HG02588 (cell line): ENCODE data around the gene PNPLA1.

Experiments used
- ATAC-seq: cut with Tn5 transposase; IDR thresholded peaks from one replicate; pipeline ENCODE4 v1.9.1; 2021; ENCODE audit warnings: mild to moderate bottlenecking, moderate library complexity; ENCODE audit not compliant: unreplicated experiment

PNPLA1 gene

GRCh38 chr6:36284359-36284758 lies 14.5 kb downstream of the PNPLA1 start:
- ATAC-seq = no peak

DNA sequence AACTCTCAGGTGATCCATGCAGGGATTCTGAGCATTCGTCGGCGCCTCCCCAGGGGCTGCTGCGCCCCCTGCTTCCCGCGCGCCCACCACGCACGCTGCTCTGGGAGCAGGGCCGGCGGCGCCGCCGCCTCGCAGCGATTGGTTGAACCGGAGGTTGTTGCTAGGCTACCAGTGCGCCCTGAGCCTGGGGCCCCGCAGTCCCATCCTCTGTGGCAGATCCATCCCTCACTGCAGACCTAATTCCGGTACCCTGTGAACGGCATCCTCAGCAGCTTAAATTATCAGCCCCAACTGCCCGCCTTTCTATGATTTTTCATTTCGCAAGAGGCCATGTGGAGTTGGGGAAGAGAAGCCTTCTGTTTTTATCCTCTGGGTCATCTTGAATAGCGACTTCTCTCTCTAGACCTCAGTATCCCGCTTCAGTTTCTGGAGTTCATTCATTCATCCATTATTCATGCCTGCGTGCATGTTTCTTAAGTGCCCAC lies 15.4 kb downstream of the PNPLA1 start:
- ATAC-seq = no peak

- ATAC-seq = no peak
These were observed 15.9 kb downstream of the PNPLA1 start for GRCh38 chr6:36285797-36286196.

DNA sequence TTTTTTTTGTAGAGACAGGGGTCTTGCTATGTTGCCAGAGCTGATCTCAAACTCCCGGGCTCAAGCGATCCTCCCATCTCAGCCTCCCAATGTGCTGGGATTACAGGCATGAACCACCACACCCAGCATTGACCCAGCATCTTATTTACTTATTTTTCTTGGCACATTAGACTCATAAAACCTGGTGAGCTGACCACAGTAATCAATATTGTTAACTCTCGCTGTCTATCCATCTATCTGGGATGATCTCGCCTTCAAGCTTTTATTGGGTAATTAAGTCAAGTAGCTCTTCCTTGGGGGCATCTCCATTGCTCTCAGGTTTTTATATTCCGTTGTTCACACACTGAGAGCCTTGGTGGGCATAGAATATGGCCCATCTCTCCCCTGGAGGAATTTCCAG lies 17.0 kb downstream of the PNPLA1 start:
- no peak for ATAC-seq

DNA sequence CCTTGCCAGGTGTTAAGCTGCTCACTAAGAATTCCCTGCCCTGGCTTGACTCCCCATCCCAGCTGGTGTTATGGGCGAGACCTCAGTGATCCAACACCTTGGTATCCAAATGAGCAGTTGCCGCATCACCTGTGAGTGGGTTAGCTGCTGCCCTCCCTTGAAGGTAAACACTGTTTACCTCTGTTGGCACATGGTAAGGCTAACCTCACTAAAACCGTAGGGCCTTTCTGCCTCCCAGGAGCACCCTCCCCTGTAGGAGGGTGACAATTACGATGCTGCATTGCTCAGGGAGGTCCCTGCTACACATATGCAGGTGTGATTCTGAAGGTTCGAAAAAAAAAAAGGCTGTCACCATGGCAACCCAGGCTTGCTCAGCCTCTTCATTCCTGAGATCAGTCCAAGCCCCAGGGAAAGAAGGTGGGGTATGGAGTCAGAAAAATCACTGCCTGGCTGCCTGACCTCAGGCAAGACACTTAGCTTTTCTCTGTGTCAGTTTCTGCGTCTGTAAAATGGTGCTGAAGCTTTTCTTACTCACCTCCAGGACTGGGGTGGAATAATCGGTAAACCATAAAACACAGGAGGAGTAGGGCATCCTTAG lies 19.5 kb downstream of the PNPLA1 start:
- no peak for ATAC-seq

- no peak for ATAC-seq
These were observed 21.1 kb downstream of the PNPLA1 start for GRCh38 chr6:36290668-36291620.

GRCh38 chr6:36292170-36292569 lies 22.3 kb downstream of the PNPLA1 start:
- ATAC-seq = no peak

- ATAC-seq = no peak
These were observed 26.4 kb downstream of the PNPLA1 start for GRCh38 chr6:36296240-36296639.

DNA sequence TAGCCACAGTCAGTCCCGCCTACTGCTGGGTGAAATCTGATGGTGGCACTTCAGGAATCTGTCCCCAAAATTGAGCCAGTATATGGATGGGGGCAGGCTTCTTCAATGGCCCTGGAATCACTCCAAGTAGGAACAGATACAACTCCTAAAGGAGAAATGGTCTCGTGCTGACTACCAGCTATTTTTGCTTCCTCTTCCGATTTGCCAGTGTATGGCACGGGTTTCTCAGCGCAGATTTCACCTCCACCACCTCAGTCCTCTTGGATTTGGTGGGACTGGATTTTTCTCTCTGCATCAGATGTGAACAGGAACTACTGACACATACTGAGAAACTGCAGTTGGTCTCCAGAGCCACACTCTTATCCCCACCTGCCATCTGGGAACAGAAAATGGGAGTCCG lies 27.2 kb downstream of the PNPLA1 start:
- no peak for ATAC-seq

DNA sequence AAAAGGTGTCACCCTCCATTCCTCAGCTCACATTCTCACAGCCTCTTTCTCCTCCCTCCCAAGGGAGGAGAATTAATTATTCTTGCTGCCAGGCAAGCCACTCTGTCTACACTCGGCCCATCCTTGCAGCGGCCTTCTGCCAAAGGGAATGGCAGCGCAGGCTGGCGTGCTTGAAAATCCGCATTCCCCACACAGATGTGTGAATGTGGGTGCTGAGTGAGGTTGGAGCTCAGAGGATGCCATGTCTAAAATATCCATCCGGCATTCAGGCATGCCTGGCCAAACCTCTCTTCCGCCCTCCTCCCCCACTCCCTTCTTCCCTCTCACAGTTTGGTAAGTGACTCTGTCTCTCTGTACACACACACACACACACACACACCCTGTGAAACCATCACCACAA lies 27.7 kb downstream of the PNPLA1 start:
- ATAC-seq = no peak

- ATAC-seq = no peak
These were observed 28.2 kb downstream of the PNPLA1 start for GRCh38 chr6:36298027-36298426.

DNA sequence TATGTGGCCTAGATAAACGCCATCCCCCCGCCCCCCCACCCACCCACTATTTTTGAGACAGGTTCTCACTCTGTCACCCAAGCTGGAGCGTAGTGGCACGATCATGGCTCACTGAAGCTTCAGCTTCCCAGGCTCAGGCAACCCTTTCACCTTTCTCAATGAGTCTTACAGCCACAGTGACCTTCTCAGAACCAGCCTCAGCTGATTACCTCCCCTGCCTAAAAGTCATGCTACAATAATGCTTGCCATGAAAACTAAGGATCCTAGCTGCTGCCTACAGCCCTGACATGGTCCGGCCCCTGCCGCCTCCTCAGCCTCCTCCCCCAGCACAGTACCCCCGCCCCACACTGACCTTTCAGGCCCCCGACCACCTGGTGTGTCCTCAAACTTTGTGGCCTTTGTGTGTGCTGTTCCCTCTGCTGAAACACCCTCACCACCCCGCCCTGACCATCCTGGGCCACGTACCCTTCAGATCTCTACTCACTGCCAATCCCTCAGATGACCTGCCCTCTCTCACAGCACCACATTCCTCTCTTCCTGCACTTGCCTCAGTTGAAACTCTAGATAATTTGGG lies 31.3 kb downstream of the PNPLA1 start:
- ATAC-seq = no peak

- ATAC-seq = no peak
These were observed 31.9 kb downstream of the PNPLA1 start for GRCh38 chr6:36301781-36302180.

DNA sequence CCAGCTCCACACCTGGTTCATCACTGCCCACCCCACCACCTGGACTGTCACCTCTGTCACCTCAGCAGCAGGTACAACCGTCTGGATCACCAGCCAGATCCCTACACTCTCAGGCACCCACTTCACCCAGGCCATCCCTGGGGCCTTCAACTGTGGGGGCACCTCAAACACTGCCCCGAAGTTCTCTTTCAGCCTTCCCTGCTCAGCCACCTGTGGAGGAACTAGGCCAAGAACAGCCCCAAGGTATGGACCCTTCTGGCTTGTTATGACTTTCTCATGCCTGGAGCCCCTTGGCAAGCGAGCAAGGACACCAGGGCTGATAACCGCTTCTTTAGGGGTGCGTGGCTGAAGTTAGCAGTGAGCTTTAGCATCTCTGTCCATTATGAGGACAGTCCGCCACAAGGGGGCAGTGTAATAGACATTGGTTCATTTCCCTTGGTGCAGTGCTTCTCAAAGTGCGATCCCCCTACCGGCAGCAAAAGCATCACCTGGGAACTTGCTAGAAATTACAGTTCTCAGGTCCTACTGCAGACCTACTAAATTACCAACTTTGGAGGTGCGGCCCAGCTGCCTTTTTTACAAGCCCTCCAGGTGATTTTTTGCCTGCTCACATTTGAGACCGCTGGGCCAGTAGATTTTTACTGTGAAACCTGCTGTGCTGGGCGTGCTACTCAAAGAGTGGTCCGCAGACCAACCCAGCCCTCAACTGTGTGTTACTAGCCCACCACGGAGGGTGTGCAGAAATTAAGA lies 32.5 kb downstream of the PNPLA1 start:
- ATAC-seq = peak; percentile 73

- ATAC-seq = no peak
These were observed 36.0 kb downstream of the PNPLA1 start for GRCh38 chr6:36305885-36306284.

- ATAC-seq = no peak
These were observed 36.5 kb downstream of the PNPLA1 start for GRCh38 chr6:36306375-36306774.

DNA sequence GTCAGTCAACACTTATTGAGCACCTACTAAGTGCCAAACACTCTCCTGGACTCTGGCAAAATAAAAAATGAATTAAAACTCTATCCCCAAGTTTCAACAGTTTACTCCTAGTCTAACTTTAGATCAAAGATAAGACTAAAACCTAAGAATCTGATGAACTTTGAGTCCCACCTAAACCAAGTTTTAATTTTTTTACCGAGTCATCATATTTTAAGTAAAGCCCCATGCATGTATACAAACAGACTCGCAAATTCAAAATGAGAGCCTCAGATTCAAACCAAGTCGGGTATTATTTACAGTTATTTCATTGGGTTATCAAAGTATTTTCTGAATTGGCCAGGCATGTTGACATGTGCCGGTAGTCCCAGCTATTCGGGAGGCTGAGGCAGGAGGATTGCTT lies 38.7 kb downstream of the PNPLA1 start:
- no peak for ATAC-seq

DNA sequence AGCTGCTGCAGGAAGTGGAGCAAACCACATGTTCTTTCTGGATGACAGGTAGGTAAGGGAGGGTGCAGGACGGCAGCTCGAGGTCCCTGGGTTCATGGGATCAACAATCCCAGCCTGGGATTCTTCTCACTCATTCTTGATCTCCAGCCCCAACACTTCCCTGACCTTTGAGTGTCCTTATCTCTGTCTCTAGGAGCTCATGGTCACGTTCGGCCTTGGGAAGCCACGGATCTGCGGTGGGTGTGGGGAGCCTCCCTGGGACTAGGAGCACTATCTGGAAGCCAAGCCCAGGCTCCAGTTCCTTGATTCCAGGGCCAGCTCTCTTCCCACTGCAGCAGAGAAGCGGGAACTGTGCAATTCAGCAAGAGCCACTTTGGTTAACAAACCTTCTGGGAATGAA lies 39.3 kb downstream of the PNPLA1 start:
- ATAC-seq = no peak

GRCh38 chr6:36309900-36310299 lies 40.0 kb downstream of the PNPLA1 start:
- ATAC-seq = no peak

GRCh38 chr6:36312854-36313648 lies 43.2 kb downstream of the PNPLA1 start:
- peak; percentile 51 for ATAC-seq

- no peak for ATAC-seq
These were observed 43.7 kb downstream of the PNPLA1 start for GRCh38 chr6:36313649-36313936.
